RWPE1 (cell line): ENCODE results near the gene TMEM89.

Source experiments
- CTCF ChIA-PET: fragments of 350-600 bp; sonication (Branson Sonifier 250); formaldehyde crosslinking; extraction: SDS; loops from one replicate; lab custom pipeline; 2021; lab: Yijun Ruan, JAX
- POLR2A ChIA-PET: fragments of 400-600 bp; formaldehyde crosslinking; extraction: SDS; loops from one replicate; lab custom pipeline; 2020; ENCODE audit warnings: antibody characterized with exemption; ENCODE audit not compliant: low non-redundant PET; lab: Yijun Ruan, JAX
- DNase-seq: peaks from one replicate; pipeline ENCODE4 v3.0.0; 2012; ENCODE audit warnings: low spot score
- H3K27ac ChIP-seq: fragments of 450-650 bp; 2 replicates; pipeline ENCODE4 v1.5.1; 2017
- TF ChIP-seq, protein P1 (sequence below): fragments of 450-650 bp; conservative IDR thresholded peaks from 2 replicates; pipeline ENCODE4 v1.5.1; 2017; ENCODE audit warnings: low read depth, mild to moderate bottlenecking

Gene TMEM89

DNA sequence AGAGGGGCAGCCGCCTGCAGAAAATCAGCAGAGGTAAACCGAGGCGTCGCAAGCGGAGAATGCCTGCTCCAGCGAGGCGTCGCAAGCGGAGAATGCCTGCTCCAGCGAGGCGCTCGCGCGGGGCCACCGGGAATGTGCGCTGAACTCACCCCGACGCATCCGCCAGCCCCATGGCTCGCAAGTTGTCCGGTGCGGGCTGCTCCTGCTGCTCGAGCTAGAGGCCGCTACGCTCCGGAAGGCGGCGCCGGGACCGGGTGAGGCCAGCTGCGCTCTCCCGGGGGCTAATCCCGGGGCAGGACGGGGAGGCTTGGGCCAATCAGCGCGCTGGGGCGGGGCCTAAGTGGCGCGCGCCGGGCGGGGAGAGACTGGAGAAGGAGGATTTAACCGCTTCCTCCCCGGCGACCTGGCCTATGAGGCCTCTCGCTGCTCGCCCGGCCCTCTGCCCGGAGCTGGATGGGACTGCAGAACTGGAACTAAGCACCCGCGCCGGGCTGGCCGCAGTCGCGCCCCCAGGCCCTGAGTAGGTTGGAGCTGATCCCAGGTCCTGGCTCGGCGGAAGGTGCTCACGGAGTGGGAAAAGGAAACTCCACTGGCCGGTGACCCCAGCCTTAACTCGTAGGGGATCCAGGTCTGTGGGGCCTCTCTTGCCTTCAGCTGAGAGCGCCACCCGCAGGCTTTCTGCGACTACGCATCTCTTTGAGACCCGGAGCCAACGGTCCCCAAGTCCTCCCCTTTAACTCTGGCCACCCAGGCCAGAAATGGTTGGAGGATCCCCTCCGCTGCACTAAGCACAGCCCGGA is 13.9 kb upstream of the TMEM89 start, which contains the start of gene SLC26A6:
Gene SLC26A6 (minus strand): TSS at position 240 of the 800 bp plus-strand sequence. CDS start 68 bp downstream, at position 172.
- DNase-seq: peak; percentile 99
- H3K27ac ChIP-seq: peak within 1 kb of the TSS; percentile 89
- CTCF ChIA-PET: interaction anchor here (0.5 to 2.5 kb wide), 3 partner anchors 11 to 809 kb away, joined by 3 to 12 read pairs (median 4); no protein-coding TSS in a partner anchor
- POLR2A ChIA-PET: no interaction called here
- TF ChIP-seq, protein P1, sequence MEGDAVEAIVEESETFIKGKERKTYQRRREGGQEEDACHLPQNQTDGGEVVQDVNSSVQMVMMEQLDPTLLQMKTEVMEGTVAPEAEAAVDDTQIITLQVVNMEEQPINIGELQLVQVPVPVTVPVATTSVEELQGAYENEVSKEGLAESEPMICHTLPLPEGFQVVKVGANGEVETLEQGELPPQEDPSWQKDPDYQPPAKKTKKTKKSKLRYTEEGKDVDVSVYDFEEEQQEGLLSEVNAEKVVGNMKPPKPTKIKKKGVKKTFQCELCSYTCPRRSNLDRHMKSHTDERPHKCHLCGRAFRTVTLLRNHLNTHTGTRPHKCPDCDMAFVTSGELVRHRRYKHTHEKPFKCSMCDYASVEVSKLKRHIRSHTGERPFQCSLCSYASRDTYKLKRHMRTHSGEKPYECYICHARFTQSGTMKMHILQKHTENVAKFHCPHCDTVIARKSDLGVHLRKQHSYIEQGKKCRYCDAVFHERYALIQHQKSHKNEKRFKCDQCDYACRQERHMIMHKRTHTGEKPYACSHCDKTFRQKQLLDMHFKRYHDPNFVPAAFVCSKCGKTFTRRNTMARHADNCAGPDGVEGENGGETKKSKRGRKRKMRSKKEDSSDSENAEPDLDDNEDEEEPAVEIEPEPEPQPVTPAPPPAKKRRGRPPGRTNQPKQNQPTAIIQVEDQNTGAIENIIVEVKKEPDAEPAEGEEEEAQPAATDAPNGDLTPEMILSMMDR: peak; percentile 72

DNA sequence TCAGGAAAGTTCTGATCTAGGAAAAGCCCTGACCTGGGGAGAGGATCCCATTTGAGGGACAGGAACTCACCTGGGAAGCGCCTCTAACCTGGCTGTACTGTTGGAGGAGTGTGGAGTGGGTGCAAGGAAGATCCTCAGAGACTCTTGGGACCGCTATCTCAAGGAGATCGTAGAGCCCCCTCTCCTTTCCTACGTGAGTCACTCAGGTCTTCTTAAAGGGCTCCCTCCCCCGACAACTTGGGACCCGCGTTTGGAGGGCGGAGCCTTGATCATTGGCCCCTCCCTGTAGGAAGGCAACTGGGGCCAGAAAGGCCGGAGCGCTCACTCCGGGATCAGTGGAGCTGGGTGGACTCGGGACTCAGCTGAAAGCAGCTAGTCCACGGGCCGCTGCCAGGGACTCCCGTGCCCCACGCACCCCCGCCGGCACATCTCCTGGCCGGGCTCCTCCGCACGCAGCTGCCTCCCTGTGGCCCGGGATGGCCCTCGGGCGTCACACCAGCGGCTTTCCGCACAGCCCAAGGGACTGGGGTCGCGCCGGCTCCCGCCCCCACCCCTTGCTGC is 13.2 kb upstream of the TMEM89 start:
- peak overlapping the region; percentile 89 for H3K27ac ChIP-seq
- TF ChIP-seq, protein P1: no peak
- CTCF ChIA-PET: interaction anchor here (2.5 kb wide), 1 partner anchor 10 kb away, joined by 12 read pairs; no protein-coding TSS in a partner anchor
- peak; percentile 55 for DNase-seq
- POLR2A ChIA-PET: no interaction called here

DNA sequence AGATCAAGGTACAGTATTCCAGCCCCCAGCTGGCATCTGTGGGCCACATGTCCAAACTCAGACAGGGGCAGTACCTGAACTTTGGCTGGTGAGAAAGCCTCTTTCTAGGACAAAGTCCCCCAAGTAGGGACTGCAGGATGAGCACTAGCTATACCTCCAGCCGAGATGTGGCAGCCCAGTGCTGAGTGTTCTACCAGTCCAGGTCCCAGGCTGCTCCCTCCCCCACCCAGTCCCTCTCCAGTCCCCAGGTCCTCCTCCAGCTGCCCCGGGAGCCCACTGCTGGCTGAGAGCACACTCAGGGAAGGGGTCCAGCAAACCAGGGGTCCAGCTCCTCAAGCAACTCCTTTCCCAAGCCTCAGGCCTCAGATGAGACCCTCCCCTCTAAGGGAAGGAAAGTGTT is 12.2 kb upstream of the TMEM89 start:
- no peak for DNase-seq
- POLR2A ChIA-PET: no interaction called here
- peak overlapping the region; percentile 89 for H3K27ac ChIP-seq
- CTCF ChIA-PET: interaction anchor here (1.1 to 2.5 kb wide), 2 partner anchors 9 to 23 kb away, joined by 3 to 12 read pairs; no protein-coding TSS in a partner anchor
- TF ChIP-seq, protein P1: no peak

DNA sequence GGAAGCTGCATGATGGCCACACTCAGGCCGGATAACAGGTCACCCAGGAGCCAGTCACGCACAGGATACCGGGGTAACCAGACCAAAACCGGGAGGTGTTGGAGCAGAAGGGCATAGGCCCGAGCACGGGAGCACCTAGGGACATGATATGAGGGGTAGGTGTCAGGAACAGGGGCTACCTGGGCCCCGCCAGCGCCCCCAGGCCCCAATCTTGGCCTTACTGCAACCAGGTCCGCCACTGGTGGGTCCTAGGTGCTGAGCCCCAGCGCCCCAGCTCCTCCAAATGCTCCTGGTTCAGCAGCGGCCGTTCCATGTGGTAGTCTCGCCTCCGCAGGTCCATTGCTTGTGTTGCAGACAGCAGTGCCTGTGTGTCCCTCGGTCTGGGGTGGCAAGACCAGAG is 11.7 kb upstream of the TMEM89 start:
- TF ChIP-seq, protein P1: no peak
- CTCF ChIA-PET: interaction anchor here (1.1 kb wide), 1 partner anchor 23 kb away, joined by 3 read pairs; no protein-coding TSS in a partner anchor
- POLR2A ChIA-PET: no interaction called here
- DNase-seq: no peak
- H3K27ac ChIP-seq: peak overlapping the region; percentile 89

DNA sequence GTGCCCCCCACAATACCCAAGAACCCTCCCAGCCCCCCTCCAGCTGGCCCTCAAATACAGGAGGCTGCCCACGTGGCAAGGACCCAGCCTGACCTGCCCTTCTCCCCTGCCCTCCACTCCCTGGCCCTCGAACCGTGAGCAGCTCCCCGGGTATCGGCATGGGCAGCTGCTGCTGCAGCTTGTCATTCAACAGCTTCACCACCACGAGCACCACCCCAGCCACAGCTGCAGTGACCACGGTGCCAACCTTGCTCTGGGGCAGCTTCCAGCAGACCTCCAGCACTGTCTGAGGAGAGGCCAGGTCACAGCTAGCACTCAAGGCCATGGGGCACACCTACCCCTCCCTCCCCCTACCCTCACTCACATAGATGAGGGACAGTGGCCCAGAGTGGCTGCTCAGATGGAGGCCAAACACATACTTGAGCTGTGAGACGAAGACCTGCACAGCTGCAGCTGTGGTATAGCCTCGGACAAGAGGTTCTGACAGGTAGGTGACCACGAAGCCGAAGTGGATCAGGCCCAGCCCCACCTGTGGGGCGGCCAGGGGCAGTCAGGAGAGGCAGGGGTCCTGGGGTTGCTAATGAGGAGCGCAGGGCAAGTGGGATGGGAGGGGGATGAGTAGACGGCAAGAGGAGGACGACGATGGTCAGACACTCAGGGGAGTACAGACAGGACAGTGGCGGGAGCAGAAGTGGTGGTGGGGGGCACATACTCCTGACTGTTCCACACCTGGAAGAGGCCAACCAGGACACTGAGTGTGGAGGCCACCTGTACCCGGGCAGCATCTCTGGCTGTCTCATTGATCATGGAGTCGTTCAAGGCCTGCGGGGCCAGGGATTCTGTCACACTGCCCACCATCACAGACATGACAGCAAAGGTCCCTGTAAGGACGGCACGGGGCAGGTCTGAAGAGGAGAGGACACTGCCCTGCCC is 10.2 kb upstream of the TMEM89 start:
- ChIA-PET CTCF (no interaction called here), POLR2A (no interaction called here)
- no peak for DNase-seq
- TF ChIP-seq, protein P1: no peak
- H3K27ac ChIP-seq: peak overlapping the region; percentile 89
